Endothelial cell of coronary artery (primary cell): ENCODE data around the gene HERC5. TPM values are rescaled to one million over a fixed set of nuclear protein-coding genes. Genes with fewer than 3 reads are reported as not detected.

ENCODE experiments used
- total RNA-seq: library from RNA; depleted of rRNA; stranded (reverse); fragments of >200 nt; gene quantifications from 2 replicates; pipeline ENCODE4 v1.2.3, GENCODE V29; 2014

The HERC5 gene
- 0.28 and 0.63 TPM in 2 replicates for total RNA-seq

DNA sequence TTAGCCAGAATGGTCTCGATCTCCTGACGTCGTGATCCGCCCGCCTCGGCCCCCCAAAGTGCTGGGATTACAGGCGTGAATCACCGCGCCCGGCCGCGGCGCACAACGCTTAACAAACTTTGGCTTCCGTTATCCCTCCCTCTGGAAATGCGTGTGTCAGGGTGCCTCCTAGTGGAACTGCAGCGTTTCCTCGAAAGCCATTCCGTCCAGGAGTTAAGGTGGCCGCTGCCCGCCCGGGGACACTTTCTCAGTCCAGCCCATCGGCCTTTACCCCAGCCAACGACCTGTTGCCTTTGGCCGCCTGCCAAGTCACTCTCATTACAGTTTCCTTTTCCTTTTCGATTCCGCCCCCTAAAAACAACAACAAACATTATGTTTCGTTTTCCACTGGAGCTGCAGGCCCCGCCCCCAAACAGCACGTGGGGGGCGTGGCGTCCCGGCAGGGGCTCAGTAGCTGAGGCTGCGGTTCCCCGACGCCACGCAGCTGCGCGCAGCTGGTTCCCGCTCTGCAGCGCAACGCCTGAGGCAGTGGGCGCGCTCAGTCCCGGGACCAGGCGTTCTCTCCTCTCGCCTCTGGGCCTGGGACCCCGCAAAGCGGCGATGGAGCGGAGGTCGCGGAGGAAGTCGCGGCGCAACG lies at the start of gene HERC5:
HERC5 (plus strand) TSS at position 450 of the 637 bp plus-strand sequence; CDS start at position 601, 151 bp downstream.

DNA sequence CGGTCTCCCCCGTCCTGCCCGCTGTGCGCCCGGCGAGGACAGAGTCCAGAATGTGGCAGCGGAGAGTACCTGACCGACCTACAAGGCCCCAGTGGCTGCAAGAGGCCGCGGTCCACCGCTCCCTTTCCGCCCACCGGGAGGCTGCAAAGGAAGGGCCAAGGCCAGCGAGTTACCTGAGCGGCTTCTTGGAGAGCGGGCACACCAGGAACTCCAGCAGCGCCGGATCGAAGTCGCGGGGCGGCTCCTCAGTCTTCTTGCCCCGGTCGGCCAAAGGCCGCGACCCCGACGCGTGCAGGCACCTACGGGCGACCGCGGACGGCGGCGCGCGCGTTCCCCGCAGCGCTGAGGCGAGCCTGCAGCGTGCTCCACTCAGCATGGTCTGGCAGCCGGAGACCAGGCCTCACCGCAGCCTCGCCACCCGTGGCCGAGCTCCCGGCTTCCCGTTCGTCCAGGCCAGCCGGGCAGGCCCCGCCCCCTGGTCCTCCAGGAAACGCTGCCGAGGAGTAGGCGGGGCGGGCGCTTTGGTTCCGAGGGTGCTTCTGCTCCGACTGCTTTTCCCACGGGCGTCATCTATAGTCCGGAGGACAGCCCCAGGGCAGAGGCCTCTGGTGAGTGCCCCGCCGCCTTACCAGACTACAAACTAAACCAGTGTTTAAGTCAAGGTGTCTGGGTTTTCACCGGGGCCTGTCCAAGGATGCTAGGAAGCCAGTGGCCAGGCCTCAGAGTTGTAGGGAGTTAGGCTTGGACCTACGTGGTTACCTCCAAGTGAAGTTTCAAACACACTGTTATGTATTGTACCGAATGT lies 66.6 kb downstream of the HERC5 start, which contains the start of gene PYURF:
PYURF (minus strand) TSS at position 452 of the 805 bp plus-strand sequence; CDS start at position 376, 76 bp downstream.

Other genes starting within 250 kb of the HERC5 start
- 8.2 and 9.1 TPM in 2 replicates for gene PPM1K, start 172.6 kb upstream of the HERC5 start, total RNA-seq
- gene HERC6, start 78.3 kb upstream of the HERC5 start, total RNA-seq, result 2.9 and 3.1 TPM in 2 replicates
- gene PYURF, start 66.7 kb downstream of the HERC5 start, total RNA-seq, result 97.8 and 103 TPM in 2 replicates
- 8.7 and 17.8 TPM in 2 replicates for gene HERC3, start 135.4 kb downstream of the HERC5 start, total RNA-seq
- gene NAP1L5, start 240.7 kb downstream of the HERC5 start, total RNA-seq, result 4.1 and 6.3 TPM in 2 replicates